PC-9 (cell line): ENCODE measurements around the gene ITSN1. TPM values are rescaled to one million over a fixed set of nuclear protein-coding genes. Genes with fewer than 3 reads are reported as not detected.

ENCODE experiments used
- BruUV-seq: library from RNA; stranded (reverse); fragments of 400-500 nt; replicated peaks from 2 replicates; lab custom pipeline; 2021; lab: Mats Ljungman, UMichigan
- CTCF ChIA-PET: fragments of 300-600 bp; sonication (Branson Sonifier 250); formaldehyde crosslinking; loops from one replicate; lab custom pipeline; 2022; ENCODE audit warnings: antibody characterized with exemption; lab: Charles Lee
- POLR2A ChIA-PET: fragments of 300-600 bp; sonication (Branson Sonifier 250); formaldehyde crosslinking; loops from one replicate; lab custom pipeline; 2022; ENCODE audit warnings: antibody characterized with exemption; ENCODE audit not compliant: unreplicated experiment; lab: Charles Lee
- DNase-seq, 2 experiments: peaks; one replicate each; pipeline versions ENCODE4 v3.0.0 to v3.0.0-alpha.2; 2015 to 2022; ENCODE audit warnings: mixed read lengths in 1 of 2
- H2AFZ ChIP-seq: fragments of 200-600 bp; sonication (generic); 2 replicates; pipeline ENCODE4 v1.8.1; 2017; ENCODE audit warnings: antibody characterized with exemption
- H3F3A ChIP-seq: fragments of 200-600 bp; sonication (generic); 2 replicates; pipeline ENCODE4 v1.8.1; 2017; ENCODE audit warnings: antibody characterized with exemption, mild to moderate bottlenecking, low read depth; ENCODE audit not compliant: insufficient read depth
- H3K27ac ChIP-seq: fragments of 200-600 bp; sonication (generic); 2 replicates; pipeline ENCODE4 v1.6.1; 2016; ENCODE audit warnings: mixed run types
- H3K27me3 ChIP-seq: fragments of 200-600 bp; sonication (generic); 2 replicates; pipeline ENCODE4 v1.6.1; 2016; ENCODE audit warnings: low read depth, mixed run types; ENCODE audit not compliant: insufficient read depth
- H3K36me3 ChIP-seq: fragments of 200-600 bp; sonication (generic); 2 replicates; pipeline ENCODE4 v1.6.1; 2016; ENCODE audit warnings: low read depth, mixed run types
- H3K4me1 ChIP-seq: fragments of 200-600 bp; sonication (generic); replicated peaks from 2 replicates; pipeline ENCODE4 v1.6.1; 2016; ENCODE audit warnings: mixed run types; ENCODE audit not compliant: insufficient read depth
- H3K4me2 ChIP-seq: fragments of 200-600 bp; sonication (generic); 2 replicates; pipeline ENCODE4 v1.6.1; 2017; ENCODE audit warnings: mixed run types
- H3K4me3 ChIP-seq: fragments of 200-600 bp; sonication (generic); 2 replicates; pipeline ENCODE4 v1.6.1; 2016; ENCODE audit warnings: mixed run types
- H3K79me2 ChIP-seq: fragments of 200-600 bp; sonication (generic); 2 replicates; pipeline ENCODE4 v1.6.1; 2017; ENCODE audit warnings: low read depth, mixed run types
- H3K9me2 ChIP-seq: fragments of 200-600 bp; sonication (generic); 2 replicates; pipeline ENCODE4 v1.8.1; 2017; ENCODE audit warnings: mild to moderate bottlenecking; ENCODE audit not compliant: insufficient read depth
- H3K9me3 ChIP-seq: fragments of 200-600 bp; sonication (generic); 2 replicates; pipeline ENCODE4 v1.8.1; 2016; ENCODE audit warnings: low read depth; ENCODE audit not compliant: insufficient read depth
- H4K20me1 ChIP-seq: fragments of 200-600 bp; sonication (generic); 2 replicates; pipeline ENCODE4 v1.8.1; 2017; ENCODE audit not compliant: insufficient read depth
- EZH2 ChIP-seq: fragments of 200-600 bp; sonication (generic); IDR thresholded peaks from 2 replicates; pipeline ENCODE4 v1.8.0; 2017; ENCODE audit warnings: antibody characterized with exemption, low read depth
- intact Hi-C: fragments of 100-400 bp; cut with micrococcal nuclease; formaldehyde crosslinking; loops from one replicate; pipeline ENCODE4 v1.10.0; 2022; ENCODE audit not compliant: unreplicated experiment
- total RNA-seq: library from RNA; stranded (reverse); gene quantifications from 2 replicates; pipeline ENCODE4 v1.2.3, GENCODE V29; 2021
- TF ChIP-seq, protein P1 (sequence below): fragments of 200-600 bp; sonication (generic); conservative IDR thresholded peaks from 2 replicates; pipeline ENCODE4 v1.6.1; 2017; ENCODE audit warnings: mixed run types, antibody characterized with exemption, mild to moderate bottlenecking, moderate library complexity

ITSN1 gene
- total RNA-seq, 1 experiment from 2014 or later: 46.3 TPM

GRCh38 chr21:33736569-33736968 lies 94.3 kb downstream of the ITSN1 start:
- Histone ChIP-seq H3K4me2 (no peak overlapping the region), H3K79me2 (no peaks in the 10 kb centered on the region), H4K20me1 (no peaks in the 10 kb centered on the region), H3K27ac (no peak overlapping the region), H3K36me3 (no peaks in the 10 kb centered on the region), H3K27me3 (no peaks in the 10 kb centered on the region), H3K9me3 (no peaks in the 10 kb centered on the region), H2AFZ (no peak overlapping the region), H3K9me2 (no peaks in the 10 kb centered on the region), H3F3A (no peaks in the 10 kb centered on the region), H3K4me3 (no peak overlapping the region), H3K4me1 (no peaks in the 10 kb centered on the region)
- no TSS peak for BruUV-seq
- TF ChIP-seq EZH2: no peak
- TF ChIP-seq, protein P1, sequence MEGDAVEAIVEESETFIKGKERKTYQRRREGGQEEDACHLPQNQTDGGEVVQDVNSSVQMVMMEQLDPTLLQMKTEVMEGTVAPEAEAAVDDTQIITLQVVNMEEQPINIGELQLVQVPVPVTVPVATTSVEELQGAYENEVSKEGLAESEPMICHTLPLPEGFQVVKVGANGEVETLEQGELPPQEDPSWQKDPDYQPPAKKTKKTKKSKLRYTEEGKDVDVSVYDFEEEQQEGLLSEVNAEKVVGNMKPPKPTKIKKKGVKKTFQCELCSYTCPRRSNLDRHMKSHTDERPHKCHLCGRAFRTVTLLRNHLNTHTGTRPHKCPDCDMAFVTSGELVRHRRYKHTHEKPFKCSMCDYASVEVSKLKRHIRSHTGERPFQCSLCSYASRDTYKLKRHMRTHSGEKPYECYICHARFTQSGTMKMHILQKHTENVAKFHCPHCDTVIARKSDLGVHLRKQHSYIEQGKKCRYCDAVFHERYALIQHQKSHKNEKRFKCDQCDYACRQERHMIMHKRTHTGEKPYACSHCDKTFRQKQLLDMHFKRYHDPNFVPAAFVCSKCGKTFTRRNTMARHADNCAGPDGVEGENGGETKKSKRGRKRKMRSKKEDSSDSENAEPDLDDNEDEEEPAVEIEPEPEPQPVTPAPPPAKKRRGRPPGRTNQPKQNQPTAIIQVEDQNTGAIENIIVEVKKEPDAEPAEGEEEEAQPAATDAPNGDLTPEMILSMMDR: no peak
- CTCF ChIA-PET: no interaction called here
- intact Hi-C loops: no loop called here
- POLR2A ChIA-PET: no interaction called here
- no peak for DNase-seq

DNA sequence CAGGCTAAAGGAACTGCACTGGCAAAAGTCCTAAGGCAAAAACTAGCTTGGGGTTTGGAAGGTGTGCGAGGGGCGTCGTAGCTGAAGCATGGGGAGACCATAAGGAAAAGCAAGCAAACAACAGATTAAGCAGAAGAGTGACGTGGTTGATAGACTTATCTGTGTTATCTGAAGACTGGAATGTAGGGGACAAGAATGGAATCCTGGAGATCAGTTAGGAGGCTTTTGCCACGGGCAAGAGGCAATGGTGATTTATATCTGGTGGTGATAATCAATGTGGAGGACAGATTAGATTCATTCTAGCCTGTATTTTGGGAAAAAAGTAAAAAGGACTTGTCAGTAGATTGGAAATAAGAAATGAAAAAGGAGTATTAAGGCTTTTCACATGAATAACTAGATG lies 97.4 kb downstream of the ITSN1 start:
- H4K20me1 ChIP-seq: no peaks in the 10 kb centered on the region
- H3K4me3 ChIP-seq: no peak overlapping the region
- DNase-seq: no peak
- H3K4me1 ChIP-seq: no peaks in the 10 kb centered on the region
- no peaks in the 10 kb centered on the region for H3K36me3 ChIP-seq
- no peaks in the 10 kb centered on the region for H3K9me2 ChIP-seq
- H3K4me2 ChIP-seq: no peak overlapping the region
- no TSS peak for BruUV-seq
- H2AFZ ChIP-seq: no peak overlapping the region
- H3K27ac ChIP-seq: no peak overlapping the region
- intact Hi-C loops: no loop called here
- POLR2A ChIA-PET: no interaction called here
- no peaks in the 10 kb centered on the region for H3K27me3 ChIP-seq
- no peaks in the 10 kb centered on the region for H3F3A ChIP-seq
- TF ChIP-seq, protein P1: no peak
- TF ChIP-seq EZH2: no peak
- CTCF ChIA-PET: no interaction called here
- no peaks in the 10 kb centered on the region for H3K9me3 ChIP-seq
- H3K79me2 ChIP-seq: no peaks in the 10 kb centered on the region

- H3K9me3 ChIP-seq: peaks cover 12% of the 10 kb centered on the region; the same call in 1 of the 2 replicates
- H3K36me3 ChIP-seq: no peaks in the 10 kb centered on the region
- no peak overlapping the region for H3K27ac ChIP-seq
- H3K27me3 ChIP-seq: no peaks in the 10 kb centered on the region
- DNase-seq: no peak
- H3K4me3 ChIP-seq: no peak overlapping the region
- no TSS peak for BruUV-seq
- H2AFZ ChIP-seq: no peak overlapping the region
- TF ChIP-seq, protein P1: no peak
- TF ChIP-seq EZH2: no peak
- no peaks in the 10 kb centered on the region for H3K9me2 ChIP-seq
- ChIA-PET POLR2A (no interaction called here), CTCF (no interaction called here)
- no peaks in the 10 kb centered on the region for H3K4me1 ChIP-seq
- H4K20me1 ChIP-seq: no peaks in the 10 kb centered on the region
- no peak overlapping the region for H3K4me2 ChIP-seq
- intact Hi-C loops: no loop called here
- H3F3A ChIP-seq: no peaks in the 10 kb centered on the region
- H3K79me2 ChIP-seq: no peaks in the 10 kb centered on the region
Measured at GRCh38 chr21:33747420-33747819, 105.1 kb downstream of the ITSN1 start.
